HepG2 (cell line): ENCODE results near the gene RAB9A. TPM values are rescaled to one million over a fixed set of nuclear protein-coding genes. Genes with fewer than 3 reads are reported as not detected.

Experiments
- CAMTA2 ChIP-seq: sonication (generic); formaldehyde crosslinking; IDR thresholded peaks from 2 replicates; pipeline ENCODE4 v1.4.0; 2020; ENCODE audit warnings: mild to moderate bottlenecking, missing genetic modification reagents, borderline replicate concordance
- DMAP1 ChIP-seq: IDR thresholded peaks from 2 replicates; pipeline ENCODE4 v1.6.1; 2016
- LBX2 ChIP-seq: sonication (generic); formaldehyde crosslinking; IDR thresholded peaks from 2 replicates; pipeline ENCODE4 v1.5.0; 2020; ENCODE audit warnings: missing genetic modification reagents, mild to moderate bottlenecking, borderline replicate concordance
- MNT ChIP-seq: fragments of 450-650 bp; IDR thresholded peaks from 2 replicates; pipeline ENCODE4 v1.6.1; 2016
- NFE2L1 ChIP-seq: sonication (generic); formaldehyde crosslinking; IDR thresholded peaks from 2 replicates; pipeline ENCODE4 v1.4.0; 2020; ENCODE audit warnings: missing genetic modification reagents, mild to moderate bottlenecking, borderline replicate concordance
- PBX3 ChIP-seq: sonication (generic); formaldehyde crosslinking; IDR thresholded peaks from 2 replicates; pipeline ENCODE4 v1.8.1; 2023; ENCODE audit warnings: missing genetic modification reagents, inconsistent platforms, borderline replicate concordance
- PTBP1 ChIP-seq: fragments of 200-400 bp; formaldehyde crosslinking; IDR thresholded peaks from 2 replicates; pipeline ENCODE4 v1.6.1; 2018; ENCODE audit warnings: low read length, low read depth; ENCODE audit not compliant: poor library complexity, severe bottlenecking
- RARA ChIP-seq: IDR thresholded peaks from 2 replicates; pipeline ENCODE4 v1.6.1; 2016; ENCODE audit warnings: missing genetic modification reagents, missing compliant biosample characterization
- REXO4 ChIP-seq: sonication (generic); formaldehyde crosslinking; IDR thresholded peaks from 2 replicates; pipeline ENCODE4 v1.8.0; 2022; ENCODE audit warnings: missing genetic modification reagents, mild to moderate bottlenecking, borderline replicate concordance
- SNAPC4 ChIP-seq: sonication (generic); formaldehyde crosslinking; IDR thresholded peaks from 2 replicates; pipeline ENCODE4 v1.4.0; 2020; ENCODE audit warnings: mild to moderate bottlenecking, missing genetic modification reagents
- SP1 ChIP-seq, 2 experiments: fragments of 450-650 bp in 1 of 2; sonication (generic) in 1 of 2; formaldehyde crosslinking in 1 of 2; IDR thresholded peaks; 2 replicates each; pipeline versions ENCODE4 v1.4.0 to v1.6.1; 2016 to 2020; ENCODE audit warnings: missing genetic modification reagents in 1 of 2
- SPEN ChIP-seq: sonication (generic); formaldehyde crosslinking; IDR thresholded peaks from 2 replicates; pipeline ENCODE4 v1.5.1; 2020; ENCODE audit warnings: low read depth, mild to moderate bottlenecking, missing genetic modification reagents
- TAF1 ChIP-seq: sonication (generic); formaldehyde crosslinking; IDR thresholded peaks from 2 replicates; pipeline ENCODE4 v1.4.0; 2020; ENCODE audit warnings: missing genetic modification reagents
- TBX2 ChIP-seq: sonication (generic); formaldehyde crosslinking; IDR thresholded peaks from 2 replicates; pipeline ENCODE4 v1.5.0; 2020; ENCODE audit warnings: missing genetic modification reagents, mild to moderate bottlenecking, borderline replicate concordance
- TCF7 ChIP-seq: sonication (generic); IDR thresholded peaks from 2 replicates; pipeline ENCODE4 v1.6.1; 2016; ENCODE audit warnings: antibody characterized with exemption, low read depth
- YEATS2 ChIP-seq: sonication (generic); formaldehyde crosslinking; IDR thresholded peaks from 2 replicates; pipeline ENCODE4 v1.4.0; 2020; ENCODE audit warnings: missing genetic modification reagents, borderline replicate concordance
- YY1 ChIP-seq: IDR thresholded peaks from 2 replicates; pipeline ENCODE4 v1.6.1; 2011; ENCODE audit warnings: low read length, low read depth, moderate library complexity, mild to moderate bottlenecking; ENCODE audit not compliant: insufficient read depth, insufficient replicate concordance
- ZNF121 ChIP-seq: sonication (generic); formaldehyde crosslinking; IDR thresholded peaks from 2 replicates; pipeline ENCODE4 v1.5.0; 2020; ENCODE audit warnings: mild to moderate bottlenecking, missing genetic modification reagents
- ZNF563 ChIP-seq: sonication (generic); formaldehyde crosslinking; IDR thresholded peaks from 2 replicates; pipeline ENCODE4 v1.8.0; 2022; ENCODE audit warnings: mild to moderate bottlenecking, moderate library complexity, missing genetic modification reagents
- ZNF772 ChIP-seq: sonication (generic); formaldehyde crosslinking; IDR thresholded peaks from 2 replicates; pipeline ENCODE4 v1.5.0; 2020; ENCODE audit warnings: mild to moderate bottlenecking, missing genetic modification reagents
- ZSCAN31 ChIP-seq: sonication (generic); formaldehyde crosslinking; IDR thresholded peaks from 2 replicates; pipeline ENCODE4 v1.5.0; 2020; ENCODE audit warnings: low read depth, mild to moderate bottlenecking, missing genetic modification reagents
- polyA plus RNA-seq, 8 experiments: library from polyadenylated mRNA; depleted of rRNA in 3 of 8; stranded (reverse) in 7 of 8; unstranded in 1 of 8; fragments of >200 nt; fragmentation: Illumina TruSeq in 4 of 8; extraction: Trizol in 4 of 8; gene quantifications; 2 replicates each; pipeline versions ENCODE4 v1.2.1 to v1.2.3, GENCODE V29; 2011 to 2016; ENCODE audit warnings: low read depth in 4 of 8, missing spikeins in 1 of 8, mixed read lengths in 1 of 8; ENCODE audit not compliant: insufficient read depth in 1 of 8
- total RNA-seq, 5 experiments: library from RNA; depleted of rRNA; stranded (reverse); fragments of >200 nt; fragmentation: Illumina TruSeq; extraction: Trizol; gene quantifications; 2 replicates each; pipeline ENCODE4 v1.2.3, GENCODE V29; 2016; ENCODE audit warnings: low read depth in 1 of 5

Gene RAB9A
- total and polyA plus RNA-seq, 2 of the 13 experiments (the other 11 are each of a cell fraction or from before 2014, with no cell fraction given): 10.5 to 23.1 TPM

- TF ChIP-seq SNAPC4: no peak
- TF ChIP-seq MNT: peak; percentile 86
- TF ChIP-seq ZNF563: no peak
- peak; percentile 70 for TF ChIP-seq ZSCAN31
- TF ChIP-seq SP1 (IDR thresholded peaks at IDR 0.05): no peak
- peak; percentile 40; the same call in 1 of the 2 replicates for TF ChIP-seq SP1 (CRISPR knock-in tag; IDR thresholded peaks at IDR 0.05)
- TF ChIP-seq ZNF772 (CRISPR knock-in tag): 0 out of 2 replicates have a peak, but pooled peaks have one; percentile 24
- TF ChIP-seq DMAP1 (CRISPR knock-in tag): peak; percentile 58; the same call in 1 of the 2 replicates
- peak; percentile 46 for TF ChIP-seq TAF1 (CRISPR knock-in tag)
- TF ChIP-seq TCF7: no peak
- TF ChIP-seq YY1: peak; percentile 87
- peak; percentile 72; the same call in 1 of the 2 replicates for TF ChIP-seq YEATS2
- no peak for TF ChIP-seq CAMTA2 (CRISPR knock-in tag)
- TF ChIP-seq PBX3 (CRISPR knock-in tag): no peak
- TF ChIP-seq TBX2 (CRISPR knock-in tag): peak; percentile 34; the same call in 1 of the 2 replicates
- TF ChIP-seq REXO4 (CRISPR knock-in tag): no peak
- TF ChIP-seq LBX2 (CRISPR knock-in tag): no peak
- TF ChIP-seq NFE2L1: no peak
- TF ChIP-seq SPEN (CRISPR knock-in tag): peak; percentile 82
- no peak for TF ChIP-seq PTBP1
- peak; percentile 14; the same call in 1 of the 2 replicates for TF ChIP-seq RARA (CRISPR knock-in tag)
- TF ChIP-seq ZNF121: no peak
Measured at GRCh38 chrX:13652850-13653693, 35.9 kb upstream of the RAB9A start, which contains the start of gene TCEANC (continued).
